ENCODE results near the gene PLXNA4. TPM values are rescaled to one million over a fixed set of nuclear protein-coding genes. Genes with fewer than 3 reads are reported as not detected.

The PLXNA4 gene
- total and polyA plus RNA-seq, 2 experiments from 2014 or later: 0.08 to 0.80 TPM

- Mint-ChIP-seq H3K9me3 (peaks cover 17% of the 10 kb centered on the region), H3K36me3 (ENCODE audit: low read depth) (no peaks in the 10 kb centered on the region; the same call in 2 of the 3 replicates), H3K27me3 (ENCODE audit: insufficient read depth, low read depth, poor library complexity) (peaks cover 3% of the 10 kb centered on the region), H3K4me1 (peaks cover 3% of the 10 kb centered on the region; the same call in 2 of the 3 replicates), H3K4me3 (no peak overlapping the region), H3K27ac (no peak overlapping the region)
- no peak overlapping the region for H3K27ac ChIP-seq (ENCODE audit: low read depth)
- H3K4me2 ChIP-seq: no peak overlapping the region
- H3K9me2 ChIP-seq (ENCODE audit: insufficient read depth): no peaks in the 10 kb centered on the region
- H4K20me1 ChIP-seq (replicated peaks; ENCODE audit: insufficient read depth): no peaks in the 10 kb centered on the region
- no peaks in the 10 kb centered on the region for H3K27me3 ChIP-seq (ENCODE audit: insufficient read depth)
- ATAC-seq (no peak), DNase-seq (ENCODE audit: low spot score) (no peak)
- no peak overlapping the region for H2AFZ ChIP-seq
- peaks cover 4% of the 10 kb centered on the region; the same call in 1 of the 2 replicates for H3K36me3 ChIP-seq (ENCODE audit: insufficient read depth)
- H3K79me2 ChIP-seq (replicated peaks; ENCODE audit: insufficient read depth): no peaks in the 10 kb centered on the region
- no peaks in the 10 kb centered on the region for H3F3A ChIP-seq (replicated peaks; ENCODE audit: low read depth)
- no peak for TF ChIP-seq STAT1 (IDR thresholded peaks at IDR 0.05; ENCODE audit: unreplicated experiment)
- TF ChIP-seq EZH2 (IDR thresholded peaks at IDR 0.05; ENCODE audit: low read depth, unreplicated experiment): no peak
- TF ChIP-seq ZNF331 (CRISPR knock-in tag; IDR thresholded peaks at IDR 0.05; ENCODE audit: low read depth): no peak
- TF ChIP-seq NANOG (IDR thresholded peaks at IDR 0.05; ENCODE audit: borderline replicate concordance): no peak
- TF ChIP-seq CREB1 (CRISPR knock-in tag; IDR thresholded peaks at IDR 0.05; ENCODE audit: low read depth): no peak
- TF ChIP-seq JUNB (IDR thresholded peaks at IDR 0.05; ENCODE audit: unreplicated experiment): no peak
- no peak for TF ChIP-seq POLR2AphosphoS5 (IDR thresholded peaks at IDR 0.05; ENCODE audit: low read depth)
- no peak for TF ChIP-seq ZNF462 (CRISPR knock-in tag; IDR thresholded peaks at IDR 0.05)
- TF ChIP-seq EZH2phosphoT487 (IDR thresholded peaks at IDR 0.05; ENCODE audit: unreplicated experiment): no peak
- TF ChIP-seq ETS1 (IDR thresholded peaks at IDR 0.05): no peak
- TF ChIP-seq ZNF114 (CRISPR knock-in tag; IDR thresholded peaks at IDR 0.05): no peak
- no peak overlapping the region for H3K4me3 ChIP-seq
- 0 out of 2 replicates have a peak, but pooled peaks cover 6% of the 10 kb centered on the region for H3K4me1 ChIP-seq (ENCODE audit: insufficient read depth)
Measured at GRCh38 chr7:132243051-132243450, 333.2 kb downstream of the PLXNA4 start.

Data from GM23338 (cell line).